ENCODE results near the gene NCKAP5. TPM values are rescaled to one million over a fixed set of nuclear protein-coding genes. Genes with fewer than 3 reads are reported as not detected.

NCKAP5 gene
- total RNA-seq, 2 donors from 2014 or later, result not detected

DNA sequence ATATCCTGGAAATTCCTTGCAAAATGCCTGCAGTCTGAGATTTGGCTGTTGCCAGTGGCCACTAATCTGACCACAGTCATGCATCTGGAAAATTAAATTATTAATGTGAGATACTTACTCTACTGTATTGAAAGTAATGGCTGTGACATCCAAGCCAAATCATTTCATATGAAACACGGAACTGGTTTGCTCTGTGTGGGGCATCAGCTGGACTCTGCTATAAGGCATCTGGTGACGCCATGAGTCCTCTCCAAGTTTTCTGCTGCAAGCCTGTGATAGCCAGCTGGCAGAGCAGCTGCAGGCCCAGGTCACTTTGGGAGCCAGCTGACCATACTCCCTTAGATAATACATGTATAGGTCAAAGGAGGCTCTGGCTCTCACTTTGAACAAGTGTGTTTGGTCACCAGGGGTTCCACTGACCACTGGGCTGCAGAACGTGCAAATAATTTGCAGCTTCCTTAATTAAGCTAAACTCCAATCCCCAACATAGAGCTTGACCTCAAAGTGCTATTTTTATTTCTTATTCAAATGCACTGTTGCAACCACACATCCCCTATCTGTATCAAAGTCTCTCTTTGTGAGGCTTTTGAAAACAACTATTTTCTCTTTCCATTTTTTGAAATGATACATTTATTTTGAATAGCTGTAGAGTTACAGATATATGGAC lies 152.9 kb downstream of the NCKAP5 start:
- Mint-ChIP-seq H3K36me3 (no peaks in the 10 kb centered on the region), H3K9me3 (peaks cover 4 to 10% of the 10 kb centered on the region in 2 donors), H3K27ac (no peak overlapping the region)
- DNase-seq (ENCODE audit: low spot score in 2 of 2), result no peak
- no peak for ATAC-seq

DNA sequence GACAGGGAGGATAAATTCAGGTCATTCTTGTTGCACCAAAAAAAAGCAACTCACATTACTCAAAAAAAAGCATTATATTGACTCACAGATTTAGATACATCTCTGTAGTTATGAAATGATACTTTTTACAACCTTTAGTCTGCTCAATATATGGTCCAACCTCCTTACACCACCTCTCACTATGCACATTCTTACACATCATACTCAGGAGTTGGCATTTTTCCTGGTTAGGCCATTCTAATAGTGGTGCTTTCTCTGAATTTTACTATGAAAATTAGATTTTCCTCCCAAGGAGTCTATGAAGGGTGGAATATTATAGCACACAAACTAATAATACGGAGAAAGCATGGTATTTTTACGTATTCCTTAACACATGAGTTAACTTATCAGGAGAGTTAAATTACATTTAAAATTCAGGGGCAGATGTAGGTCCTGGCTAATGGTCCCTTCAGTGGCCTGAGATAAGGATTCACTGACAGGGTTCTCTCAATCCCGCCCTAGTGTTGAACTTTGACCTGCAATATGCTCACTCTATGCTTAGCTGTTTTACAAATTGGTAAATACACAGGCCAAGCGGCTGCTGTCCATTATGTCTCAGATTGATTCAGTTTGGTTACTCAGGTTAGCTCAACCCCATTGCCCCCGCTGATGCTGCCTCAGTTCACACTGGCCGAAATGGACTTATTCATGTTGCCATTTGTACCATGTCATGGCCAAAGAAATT lies 153.6 kb downstream of the NCKAP5 start:
- no peak overlapping the region for H3K27ac Mint-ChIP-seq
- ATAC-seq (no peak), DNase-seq (ENCODE audit: low spot score in 2 of 2) (no peak)
- no peaks in the 10 kb centered on the region for H3K36me3 Mint-ChIP-seq
- H3K9me3 Mint-ChIP-seq, result peaks cover 4 to 10% of the 10 kb centered on the region in 2 donors

DNA sequence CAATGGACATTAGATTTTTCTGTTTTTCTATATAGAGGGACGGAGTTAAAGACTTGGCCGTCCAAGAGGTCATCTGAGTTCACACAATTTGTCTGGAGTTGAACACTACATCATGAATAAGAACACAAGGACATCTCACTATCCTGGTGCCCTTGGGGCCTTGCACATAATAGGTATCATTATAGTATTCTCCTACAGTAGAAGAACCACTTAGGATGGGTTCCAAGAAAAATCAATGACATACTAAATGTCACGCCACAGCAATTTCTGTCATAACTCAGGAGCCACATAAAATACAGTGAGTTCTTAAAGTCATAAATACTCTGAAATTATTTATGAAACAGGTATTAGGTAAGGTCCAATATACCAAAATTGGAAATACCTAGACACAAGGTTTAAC lies 154.4 kb downstream of the NCKAP5 start:
- no peak for ATAC-seq
- H3K27ac Mint-ChIP-seq, result no peak overlapping the region
- H3K9me3 Mint-ChIP-seq, result peaks cover 4 to 10% of the 10 kb centered on the region in 2 donors

DNA sequence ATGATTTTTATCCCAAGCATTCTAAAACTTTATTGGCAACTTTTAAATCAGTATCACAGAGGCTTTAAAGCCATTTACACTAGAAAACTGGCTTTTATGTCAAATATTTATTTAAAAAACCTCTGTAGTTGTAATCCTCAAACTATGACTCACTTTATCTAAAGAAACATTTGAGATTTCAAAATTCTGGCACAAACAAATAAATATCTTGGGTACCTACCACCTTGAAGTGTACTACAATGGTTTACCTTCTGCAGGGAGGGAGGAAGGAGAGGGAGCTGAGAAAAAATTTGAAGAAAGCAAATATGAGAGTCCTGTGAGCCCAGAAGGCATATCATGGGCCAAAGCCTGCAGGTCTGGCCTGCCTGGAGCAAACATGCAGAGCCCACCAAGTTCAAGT lies 155.6 kb downstream of the NCKAP5 start:
- Mint-ChIP-seq H3K36me3 (no peaks in the 10 kb centered on the region), H3K9me3 (peaks cover 4 to 10% of the 10 kb centered on the region in 2 donors), H3K27ac (no peak overlapping the region)
- DNase-seq (ENCODE audit: low spot score in 2 of 2), result no peak
- no peak for ATAC-seq

More for the DNA sequence above, 154.4 kb downstream of the NCKAP5 start:
- H3K36me3 Mint-ChIP-seq, result no peaks in the 10 kb centered on the region
- no peak for DNase-seq (ENCODE audit: low spot score in 2 of 2)

DNA sequence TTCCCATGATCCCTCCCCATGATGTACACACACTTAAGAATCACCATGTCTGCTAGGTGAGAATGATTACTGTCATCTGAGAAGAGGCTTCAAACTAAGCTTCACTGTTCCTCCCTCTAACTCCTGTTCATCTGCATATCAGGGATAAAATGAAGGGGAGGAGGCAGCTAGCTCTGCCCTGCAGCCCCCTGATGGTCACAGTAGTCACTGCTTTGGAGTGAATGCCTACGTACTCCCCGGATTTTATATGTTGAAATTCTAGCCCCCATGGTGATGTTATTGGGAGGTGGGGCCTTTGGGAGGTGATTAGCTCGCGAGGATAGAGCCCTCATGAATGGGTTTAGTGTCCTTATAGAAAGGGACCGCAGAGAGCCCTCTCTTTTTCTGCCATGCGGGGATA lies 156.4 kb downstream of the NCKAP5 start:
- no peak for DNase-seq (ENCODE audit: low spot score in 2 of 2)
- Mint-ChIP-seq H3K27ac (no peak overlapping the region), H3K9me3 (peaks cover 4 to 5% of the 10 kb centered on the region in 2 donors), H3K36me3 (no peaks in the 10 kb centered on the region)
- no peak for ATAC-seq

DNA sequence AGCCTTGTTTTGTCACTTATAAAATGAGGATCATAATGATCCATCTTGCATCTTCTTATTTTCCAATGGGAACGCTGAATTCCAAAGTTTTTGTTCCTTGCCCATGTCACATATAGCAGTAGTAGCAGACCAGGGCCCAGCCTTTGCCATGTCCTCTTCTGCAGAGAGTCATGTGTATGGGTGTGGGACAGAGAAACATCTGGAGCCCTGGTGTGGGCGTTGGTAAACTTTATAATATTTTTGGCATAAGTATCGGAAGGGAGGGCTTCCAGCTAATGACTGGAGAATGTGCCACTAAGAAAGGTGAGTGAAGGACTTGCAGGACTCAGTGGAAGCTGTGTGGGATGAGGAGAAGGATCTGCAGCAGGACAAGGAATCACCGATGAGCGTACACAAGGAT lies 157.2 kb downstream of the NCKAP5 start:
- no peaks in the 10 kb centered on the region for H3K36me3 Mint-ChIP-seq
- H3K27ac Mint-ChIP-seq, result peak overlapping the region in 1 of 2 donors; percentile 23
- peaks cover 4 to 5% of the 10 kb centered on the region in 2 donors for H3K9me3 Mint-ChIP-seq
- DNase-seq (ENCODE audit: low spot score in 2 of 2) (no peak), ATAC-seq (no peak)

DNA sequence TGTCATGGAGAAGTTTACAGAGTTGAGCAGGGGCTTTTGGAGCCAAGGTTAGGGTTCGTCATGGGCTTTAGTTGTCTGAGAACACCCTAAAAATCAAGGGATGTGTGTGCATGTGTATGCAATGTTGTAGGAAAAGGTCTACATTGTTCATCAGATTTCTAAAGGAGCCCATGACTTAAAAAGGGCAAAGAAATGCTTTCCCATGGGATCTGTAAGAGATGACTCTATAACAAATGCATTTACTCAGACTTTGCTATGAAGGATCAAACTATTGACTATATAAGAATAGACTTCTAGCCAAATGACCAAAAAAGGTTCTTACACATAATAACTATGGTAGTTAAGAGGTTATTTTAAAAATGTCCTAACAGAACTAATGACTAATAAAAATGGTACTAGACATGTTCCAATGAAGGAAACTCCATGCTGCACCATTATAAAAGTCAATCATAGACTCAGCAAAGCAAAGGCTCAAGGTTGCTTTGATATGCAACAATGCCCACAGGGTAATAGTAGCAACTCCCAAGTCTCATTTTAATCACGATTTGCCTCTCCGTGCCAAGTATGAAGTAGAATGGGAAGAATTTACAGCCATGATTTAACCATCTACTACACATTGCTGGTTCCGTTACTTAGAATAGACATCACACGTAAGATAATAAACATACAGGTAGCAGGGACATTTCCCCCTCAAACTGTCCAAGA lies 158.5 kb downstream of the NCKAP5 start:
- DNase-seq (ENCODE audit: low spot score in 2 of 2) (no peak), ATAC-seq (no peak)
- Mint-ChIP-seq H3K36me3 (no peaks in the 10 kb centered on the region), H3K27ac (no peak overlapping the region), H3K9me3 (peaks cover 4 to 5% of the 10 kb centered on the region in 2 donors)

DNA sequence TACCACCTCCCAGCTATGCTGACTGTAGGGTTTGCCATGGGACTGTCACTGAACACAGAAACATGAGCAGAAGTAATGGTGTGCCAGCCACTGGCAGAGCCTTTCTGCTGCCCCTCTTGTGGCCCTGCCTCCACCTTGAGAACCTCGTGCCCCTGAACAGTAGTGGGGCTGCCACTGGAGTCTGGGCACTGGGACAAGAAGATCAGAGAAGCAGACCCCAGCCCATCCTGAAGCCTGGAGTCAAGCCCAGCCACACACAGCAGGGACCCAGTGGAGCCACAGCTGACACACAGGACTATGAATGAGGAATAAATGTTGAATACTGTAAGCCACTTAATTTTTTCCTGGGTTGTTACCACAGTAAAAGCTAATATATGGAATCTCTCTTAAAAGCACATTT lies 159.6 kb downstream of the NCKAP5 start:
- DNase-seq (ENCODE audit: low spot score in 2 of 2), result no peak
- Mint-ChIP-seq H3K36me3 (no peaks in the 10 kb centered on the region), H3K9me3 (peaks cover 4 to 5% of the 10 kb centered on the region in 2 donors), H3K27ac (no peak overlapping the region)
- no peak for ATAC-seq

DNA sequence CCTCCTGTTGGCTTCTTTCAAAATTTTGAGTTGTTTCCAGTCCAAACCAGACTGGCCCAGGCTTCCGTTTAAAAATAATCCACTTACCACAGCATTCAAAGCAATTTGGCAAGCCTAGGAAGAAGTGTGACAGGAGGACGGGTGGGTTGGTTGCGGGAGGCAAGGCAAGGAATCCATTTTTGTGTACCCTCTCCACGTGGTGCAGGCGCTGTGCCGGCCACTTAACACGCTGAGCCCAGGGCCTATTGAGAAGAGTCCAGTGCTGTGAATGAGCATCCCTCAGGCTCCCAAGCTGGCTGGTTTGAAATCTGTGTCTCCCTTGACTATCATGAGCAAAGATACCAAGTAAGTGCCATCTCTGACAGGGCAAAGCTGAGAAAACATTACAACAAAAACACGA lies 160.9 kb downstream of the NCKAP5 start:
- Mint-ChIP-seq H3K27ac (no peak overlapping the region), H3K9me3 (peaks cover 4 to 5% of the 10 kb centered on the region in 2 donors), H3K36me3 (no peaks in the 10 kb centered on the region)
- DNase-seq (ENCODE audit: low spot score in 2 of 2) (no peak), ATAC-seq (no peak)

DNA sequence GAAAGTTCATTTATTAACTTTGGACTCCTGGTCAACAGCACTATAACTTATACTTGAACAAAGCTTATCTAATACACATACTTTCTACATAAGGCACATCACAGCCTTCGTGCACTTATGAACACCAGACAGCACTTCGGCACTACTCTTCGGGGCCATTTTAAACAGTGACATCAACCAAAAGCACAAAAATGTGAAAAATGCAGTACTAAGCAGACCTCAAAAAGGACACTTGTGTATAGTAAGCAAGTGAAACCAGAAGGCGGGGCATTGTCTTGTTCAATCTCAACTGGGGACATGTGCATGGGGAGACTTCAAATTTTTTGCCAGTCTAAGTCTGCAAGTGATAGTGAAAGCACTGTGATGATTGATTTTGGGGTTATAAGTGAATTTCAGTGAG lies 163.0 kb downstream of the NCKAP5 start:
- DNase-seq (ENCODE audit: low spot score in 2 of 2) (no peak), ATAC-seq (no peak)
- H3K9me3 Mint-ChIP-seq, result no peaks in the 10 kb centered on the region
- H3K27ac Mint-ChIP-seq, result no peak overlapping the region
- no peaks in the 10 kb centered on the region for H3K36me3 Mint-ChIP-seq

DNA sequence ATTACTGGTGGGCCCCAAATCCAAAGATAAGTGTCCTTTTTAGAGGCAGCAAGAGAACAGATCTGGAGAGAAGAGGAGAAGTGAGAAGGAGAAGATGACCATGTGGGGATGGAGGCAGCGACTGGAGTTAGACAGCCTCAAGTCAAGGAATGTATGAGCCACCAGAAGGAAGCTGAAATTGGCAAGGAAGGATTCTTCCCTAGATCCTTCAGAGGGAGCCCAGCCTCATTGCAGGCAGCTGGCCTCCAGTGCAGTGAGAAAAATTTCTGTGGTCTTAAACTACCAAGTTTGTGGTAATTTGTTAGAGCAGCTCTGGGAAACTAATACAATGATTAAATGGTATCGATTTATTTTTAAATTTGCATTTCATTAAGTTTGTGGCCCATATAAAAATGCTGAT lies 167.9 kb downstream of the NCKAP5 start:
- peaks cover 4 to 8% of the 10 kb centered on the region in 2 donors for H3K9me3 Mint-ChIP-seq
- ATAC-seq, result no peak
- DNase-seq (ENCODE audit: low spot score in 2 of 2), result no peak
- no peaks in the 10 kb centered on the region for H3K36me3 Mint-ChIP-seq
- H3K27ac Mint-ChIP-seq, result no peak overlapping the region

DNA sequence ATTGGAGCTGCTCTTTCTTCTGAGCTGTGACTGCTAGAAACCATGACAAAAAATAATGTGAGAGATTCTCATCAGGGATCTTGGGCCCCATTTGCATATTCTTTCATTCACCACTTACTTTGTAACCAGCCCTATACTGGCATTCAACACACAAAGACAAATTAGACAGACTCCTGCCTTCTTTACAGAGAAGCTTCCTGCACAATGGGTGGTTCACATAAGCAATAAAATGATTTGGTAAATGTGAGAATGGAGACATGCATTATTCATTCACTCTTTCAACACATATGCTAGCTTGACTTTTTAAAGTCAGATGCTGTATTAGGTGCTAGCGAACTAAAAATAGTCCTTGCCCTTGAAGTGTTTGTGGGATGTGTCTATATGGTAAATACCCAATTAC lies 174.4 kb downstream of the NCKAP5 start:
- peaks cover 0 to 8% of the 10 kb centered on the region in 2 donors for H3K36me3 Mint-ChIP-seq
- DNase-seq (ENCODE audit: low spot score in 2 of 2), result no peak

DNA sequence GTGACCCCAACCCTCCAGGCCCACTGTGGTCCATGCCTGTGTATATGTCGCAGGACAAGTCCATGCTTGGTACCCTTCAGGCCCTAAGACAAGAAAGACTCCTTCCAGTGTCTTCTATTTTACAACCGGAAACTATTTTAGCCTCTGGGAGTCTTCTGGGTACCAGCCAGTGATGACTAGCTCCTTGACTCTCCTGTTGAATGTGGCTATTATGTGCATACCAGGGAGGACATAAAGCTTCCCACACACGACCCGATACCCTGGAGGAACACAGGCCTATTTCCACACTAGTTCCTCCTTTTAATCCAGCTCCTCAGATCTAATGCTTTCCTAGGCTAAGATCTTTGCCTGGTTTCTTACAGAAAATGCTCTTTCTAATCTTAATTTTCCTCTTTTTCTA lies 178.1 kb downstream of the NCKAP5 start:
- DNase-seq (ENCODE audit: low spot score in 2 of 2) (no peak), ATAC-seq (no peak)
- Mint-ChIP-seq H3K27ac (no peak overlapping the region), H3K36me3 (peaks cover 0 to 18% of the 10 kb centered on the region in 2 donors), H3K9me3 (peaks cover 25 to 30% of the 10 kb centered on the region in 2 donors)

More for the DNA sequence above, 174.4 kb downstream of the NCKAP5 start:
- Mint-ChIP-seq H3K9me3 (peaks cover 19 to 20% of the 10 kb centered on the region in 2 donors), H3K27ac (no peak overlapping the region)
- no peak for ATAC-seq

DNA sequence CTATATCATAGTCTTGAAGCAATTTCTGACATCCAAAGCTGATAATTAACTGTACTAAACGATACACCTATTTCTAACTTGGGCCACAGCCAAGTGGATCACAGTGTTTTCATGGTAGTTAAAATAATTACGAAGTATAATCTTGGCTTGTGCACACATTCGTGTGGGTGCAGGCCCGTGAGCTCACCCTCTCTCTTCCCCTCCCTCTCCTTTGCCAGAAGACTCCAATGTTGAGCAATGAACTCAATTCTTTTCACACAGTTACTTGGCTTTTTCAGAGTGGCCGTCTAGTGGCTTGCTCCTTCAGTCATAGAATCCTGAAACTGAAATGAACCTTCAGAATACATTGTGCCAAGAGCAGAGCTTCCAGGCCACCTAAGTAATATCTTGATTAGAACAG lies 178.7 kb downstream of the NCKAP5 start:
- DNase-seq (ENCODE audit: low spot score in 2 of 2) (no peak), ATAC-seq (no peak)
- Mint-ChIP-seq H3K9me3 (peaks cover 25 to 30% of the 10 kb centered on the region in 2 donors), H3K27ac (no peak overlapping the region), H3K36me3 (peaks cover 0 to 18% of the 10 kb centered on the region in 2 donors)

DNA sequence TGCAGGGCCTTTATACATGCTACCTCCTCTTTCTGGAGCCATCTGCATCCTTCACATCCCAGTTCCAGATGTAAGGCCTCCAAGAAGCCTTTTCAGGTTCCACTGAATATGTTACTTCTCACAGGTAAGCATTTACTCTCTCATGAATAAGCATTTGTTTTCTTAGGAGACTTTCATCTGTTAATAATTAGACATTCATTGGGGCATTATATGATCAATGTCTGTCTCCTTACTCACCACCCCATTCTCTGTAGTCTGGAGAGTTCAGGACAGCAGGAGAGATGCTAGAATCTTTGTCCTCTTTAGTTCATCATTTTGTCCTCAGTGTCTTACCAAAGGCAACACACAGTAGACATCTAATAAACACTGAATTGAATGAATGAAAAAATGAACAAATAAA lies 185.7 kb downstream of the NCKAP5 start:
- Mint-ChIP-seq H3K36me3 (peaks cover 0 to 3% of the 10 kb centered on the region in 2 donors), H3K9me3 (peaks cover 17 to 18% of the 10 kb centered on the region in 2 donors), H3K27ac (no peak overlapping the region)
- ATAC-seq (no peak), DNase-seq (ENCODE audit: low spot score in 2 of 2) (no peak)

DNA sequence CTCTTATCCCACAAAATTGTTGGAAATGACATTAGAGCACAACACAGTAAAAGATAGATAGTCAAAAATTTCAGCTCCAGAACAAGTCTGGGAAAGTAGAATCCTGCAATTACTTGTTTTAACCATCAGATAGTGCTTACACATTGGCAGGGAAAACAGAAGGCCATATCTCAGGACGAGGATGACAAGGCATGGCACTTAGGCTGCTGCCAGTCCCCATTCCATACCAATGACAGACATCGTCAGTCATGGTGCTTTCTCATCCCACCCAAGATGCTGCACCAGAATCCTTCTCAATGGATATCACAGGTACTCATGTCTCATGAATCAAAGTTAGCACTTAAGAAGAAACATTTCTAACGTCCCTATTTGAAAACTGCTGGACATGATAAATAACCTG lies 187.3 kb downstream of the NCKAP5 start:
- Mint-ChIP-seq H3K27ac (no peak overlapping the region), H3K36me3 (no peaks in the 10 kb centered on the region), H3K9me3 (peaks cover 12 to 17% of the 10 kb centered on the region in 2 donors)
- DNase-seq (ENCODE audit: low spot score in 2 of 2) (no peak), ATAC-seq (no peak)

DNA sequence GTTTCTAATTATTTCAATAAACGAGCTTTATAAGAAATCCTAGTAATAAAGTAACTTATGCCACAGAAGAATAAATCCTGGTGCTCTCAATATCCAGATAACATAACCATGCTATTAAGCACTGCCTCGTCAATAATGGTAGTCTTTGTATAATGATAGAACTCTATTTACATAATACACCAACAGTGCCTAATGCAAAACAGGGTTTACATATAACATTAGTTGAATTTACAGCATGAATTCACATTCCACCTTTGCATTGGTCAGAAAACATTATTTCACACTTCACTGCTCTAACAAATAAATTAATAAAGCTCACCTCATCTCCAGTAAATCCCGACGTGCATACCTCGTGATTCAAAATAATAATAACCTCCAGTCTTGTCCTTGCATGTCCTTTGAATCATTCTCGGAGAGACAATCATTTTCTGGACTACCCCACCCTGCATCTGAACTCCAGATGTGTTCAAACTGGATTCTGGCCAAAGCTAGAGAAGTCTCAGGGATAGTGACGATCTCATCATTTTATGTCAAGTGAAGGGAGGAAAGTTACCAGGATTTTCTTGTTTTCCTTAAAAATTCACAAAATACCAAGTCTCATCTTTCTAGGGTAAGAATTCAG lies 189.2 kb downstream of the NCKAP5 start:
- no peaks in the 10 kb centered on the region for H3K36me3 Mint-ChIP-seq
- no peak for ATAC-seq

More for the DNA sequence above, 189.2 kb downstream of the NCKAP5 start:
- H3K9me3 Mint-ChIP-seq, result peaks cover 14 to 18% of the 10 kb centered on the region in 2 donors
- H3K27ac Mint-ChIP-seq, result no peak overlapping the region
- DNase-seq (ENCODE audit: low spot score in 2 of 2), result no peak
